ENCODE results near the gene EXD3. TPM values are rescaled to one million over a fixed set of nuclear protein-coding genes. Genes with fewer than 3 reads are reported as not detected.
"Not testable (repeated sequence)": the region's sequence is repeated elsewhere in the genome, so short reads cannot be mapped to it uniquely, and the experiment has no call there.

The EXD3 gene
- total RNA-seq, 1 experiment from 2014 or later: 0.24 TPM

DNA sequence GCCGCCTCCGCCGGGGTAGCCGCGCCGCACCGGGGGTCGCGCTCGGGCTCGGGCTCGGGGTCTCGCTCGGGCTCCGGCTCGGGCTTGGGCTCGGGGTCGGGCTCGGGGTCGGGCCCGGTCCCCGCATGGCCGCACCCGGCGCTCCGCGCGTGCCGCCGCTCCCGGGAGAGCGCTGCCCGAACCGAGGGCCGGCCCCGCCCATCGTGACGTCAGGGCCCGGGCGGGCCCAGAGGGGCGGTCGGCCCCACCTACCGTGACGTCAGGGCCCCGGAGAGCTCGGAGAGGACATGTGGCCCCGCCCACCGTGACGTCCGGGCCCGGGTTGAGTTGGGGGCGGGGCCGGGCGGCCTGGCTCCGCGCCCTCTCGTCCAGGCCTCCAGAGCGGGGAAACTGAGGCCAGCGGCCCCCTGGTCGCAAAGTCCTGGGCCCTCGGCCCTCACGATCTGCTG, 36.2 kb upstream of the EXD3 start, which contains the start of gene NSMF:
TSS of gene NSMF (minus strand) at position 183 of the 449 bp plus-strand sequence. CDS start 232 bp downstream, outside the sequence.
- DNase-seq (ENCODE audit: low read depth): peak; percentile 83

GRCh38 chr9:137458194-137459151, 35.5 kb upstream of the EXD3 start:
- DNase-seq (ENCODE audit: low read depth): peak; percentile 13

DNA sequence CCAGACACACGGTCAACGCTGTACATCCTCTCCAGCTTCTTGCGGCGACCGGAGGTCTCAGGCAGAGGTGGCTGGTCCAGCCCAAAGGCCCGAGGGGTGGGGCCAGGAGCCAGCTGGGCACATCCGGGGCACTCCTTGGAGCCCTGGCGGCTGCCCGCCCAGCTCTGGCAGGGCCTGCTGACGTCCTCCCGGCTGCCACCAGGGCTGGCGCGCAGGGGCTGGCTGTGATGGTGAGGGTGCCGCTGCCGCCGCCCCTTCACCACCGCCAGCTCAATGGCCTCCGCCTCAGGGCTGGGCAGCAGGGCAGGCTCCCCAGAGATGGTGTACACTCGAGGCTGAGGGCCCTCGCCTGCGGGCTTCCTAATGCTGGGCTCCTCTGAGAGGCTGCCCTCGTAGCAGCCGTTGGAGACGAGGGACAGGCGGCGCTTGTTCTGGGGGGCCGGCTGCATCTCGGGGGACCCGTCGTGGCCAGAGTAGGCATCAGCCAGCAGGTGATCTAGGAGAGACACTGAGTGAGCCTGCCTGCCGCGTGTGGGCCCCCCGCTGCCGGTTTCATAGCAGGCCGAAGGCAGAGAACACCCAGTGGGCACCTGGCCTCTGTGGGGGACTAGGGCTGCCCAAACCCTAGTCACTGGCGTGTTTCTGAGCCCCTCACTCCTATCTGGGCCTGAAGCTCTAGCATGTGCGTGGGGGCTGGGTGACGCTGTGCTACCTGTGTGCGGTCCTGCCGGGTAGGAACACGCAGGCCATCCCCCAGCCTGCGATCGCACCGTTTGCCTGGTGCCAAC, 34.6 kb upstream of the EXD3 start:
- DNase-seq (ENCODE audit: low read depth): no peak

DNA sequence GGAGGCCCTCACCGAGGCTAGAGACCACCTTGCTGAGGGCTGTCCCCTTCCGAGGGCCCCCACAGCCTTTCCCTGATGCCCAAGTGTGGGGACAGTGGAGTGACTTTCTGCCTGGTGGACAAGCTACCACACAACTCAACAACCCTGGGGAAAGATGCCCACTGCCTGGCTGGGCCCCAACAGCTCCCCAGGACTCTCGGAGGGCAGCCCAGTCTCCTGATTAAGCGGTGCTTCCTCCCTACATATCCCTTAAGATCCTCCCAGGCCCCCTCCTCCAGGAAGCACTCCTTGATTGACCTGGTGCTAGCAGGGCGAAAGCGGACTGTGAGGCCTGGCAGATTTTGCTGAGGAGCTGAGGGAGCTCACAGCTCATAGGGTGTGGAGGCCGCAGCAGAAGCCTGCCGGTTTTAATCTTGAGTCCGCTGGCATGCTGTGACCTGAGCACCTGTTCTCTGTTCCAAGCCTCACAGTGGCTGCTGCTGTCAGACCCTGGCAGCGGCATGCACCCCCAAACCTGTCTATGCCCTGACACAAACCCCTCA, 34.0 kb upstream of the EXD3 start:
- DNase-seq (ENCODE audit: low read depth): no peak

- DNase-seq (ENCODE audit: low read depth): no peak
These were observed 33.3 kb upstream of the EXD3 start for GRCh38 chr9:137456061-137456863.

DNA sequence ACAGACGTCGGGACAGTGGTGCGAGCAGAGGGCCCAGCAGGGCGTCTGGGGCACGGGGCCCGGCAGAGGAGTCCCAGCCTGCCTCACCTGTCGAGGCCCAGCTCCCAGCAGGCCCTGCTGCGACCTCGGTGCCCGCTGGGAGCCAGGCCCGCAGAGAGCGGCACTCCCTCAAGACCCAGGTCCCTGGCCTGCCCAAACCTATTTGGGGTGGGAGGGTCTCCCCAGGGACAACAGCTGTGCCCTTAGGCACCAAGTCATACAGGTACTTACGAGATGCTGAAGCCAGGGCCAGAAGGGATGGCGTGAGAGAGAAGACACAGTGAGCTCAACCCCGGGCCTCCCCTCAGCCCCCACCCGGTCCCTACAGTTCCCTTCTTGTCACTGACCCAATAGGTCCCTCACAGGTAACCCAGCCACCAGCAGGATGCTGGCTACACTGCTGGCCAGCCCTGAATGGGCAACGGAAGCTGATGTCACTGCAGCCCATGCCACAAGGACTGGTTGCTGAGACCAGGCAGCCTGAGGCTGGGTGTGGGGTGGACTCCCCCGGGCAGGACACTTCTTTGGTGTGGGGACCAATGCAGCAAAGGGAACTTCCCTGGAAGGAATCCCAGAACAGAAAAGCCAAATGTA, 32.5 kb upstream of the EXD3 start:
- no peak for DNase-seq (ENCODE audit: low read depth)

- no peak for DNase-seq (ENCODE audit: low read depth)
These were observed 31.8 kb upstream of the EXD3 start for GRCh38 chr9:137454597-137455358.

DNA sequence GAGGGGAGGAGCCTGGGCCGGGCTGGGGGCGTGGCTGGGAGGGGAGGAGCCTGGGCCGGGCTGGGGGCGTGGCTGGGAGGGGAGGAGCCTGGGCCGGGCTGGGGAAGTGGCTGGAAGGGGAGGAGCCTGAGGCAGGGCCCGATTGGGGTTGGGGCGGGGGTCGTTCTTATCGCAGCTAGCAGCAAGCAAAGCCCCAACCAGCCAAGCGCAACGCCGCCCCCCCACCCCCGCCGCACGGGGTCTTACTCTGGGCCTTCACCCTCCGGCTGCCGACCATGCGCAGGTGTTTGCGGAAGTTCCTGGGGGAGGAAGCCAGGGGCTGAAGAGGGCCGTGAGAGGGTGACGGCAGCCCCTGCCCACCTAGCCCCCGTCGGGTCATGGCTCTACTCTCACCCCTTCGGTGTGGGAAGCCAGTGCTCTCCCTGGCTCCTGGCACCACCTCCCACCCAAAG, 31.2 kb upstream of the EXD3 start:
- DNase-seq (ENCODE audit: low read depth): no peak

DNA sequence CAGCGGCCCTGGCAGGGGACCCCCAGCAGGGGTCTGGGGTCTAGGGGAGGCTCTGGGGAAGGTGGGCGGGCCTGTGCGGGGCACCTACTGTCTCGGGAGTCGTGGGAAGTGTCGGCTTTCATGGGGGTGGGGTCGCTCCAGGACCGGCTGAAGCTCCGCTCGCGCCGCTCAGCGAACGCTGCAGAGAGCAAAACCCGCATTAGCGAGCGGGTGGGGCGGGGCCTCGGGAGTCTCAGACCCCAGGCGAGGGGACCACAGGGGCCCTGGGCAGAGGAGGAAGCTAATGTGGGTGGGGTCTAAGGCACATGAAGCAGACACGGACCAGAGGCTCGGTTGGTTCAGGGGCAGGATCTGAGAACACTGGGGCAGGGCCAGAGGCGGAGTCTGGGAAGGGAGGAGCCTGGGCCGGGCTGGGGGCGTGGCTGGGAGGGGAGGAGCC, 30.7 kb upstream of the EXD3 start:
- DNase-seq (ENCODE audit: low read depth): no peak

GRCh38 chr9:137452761-137453642, 30.0 kb upstream of the EXD3 start:
- no peak for DNase-seq (ENCODE audit: low read depth)

DNA sequence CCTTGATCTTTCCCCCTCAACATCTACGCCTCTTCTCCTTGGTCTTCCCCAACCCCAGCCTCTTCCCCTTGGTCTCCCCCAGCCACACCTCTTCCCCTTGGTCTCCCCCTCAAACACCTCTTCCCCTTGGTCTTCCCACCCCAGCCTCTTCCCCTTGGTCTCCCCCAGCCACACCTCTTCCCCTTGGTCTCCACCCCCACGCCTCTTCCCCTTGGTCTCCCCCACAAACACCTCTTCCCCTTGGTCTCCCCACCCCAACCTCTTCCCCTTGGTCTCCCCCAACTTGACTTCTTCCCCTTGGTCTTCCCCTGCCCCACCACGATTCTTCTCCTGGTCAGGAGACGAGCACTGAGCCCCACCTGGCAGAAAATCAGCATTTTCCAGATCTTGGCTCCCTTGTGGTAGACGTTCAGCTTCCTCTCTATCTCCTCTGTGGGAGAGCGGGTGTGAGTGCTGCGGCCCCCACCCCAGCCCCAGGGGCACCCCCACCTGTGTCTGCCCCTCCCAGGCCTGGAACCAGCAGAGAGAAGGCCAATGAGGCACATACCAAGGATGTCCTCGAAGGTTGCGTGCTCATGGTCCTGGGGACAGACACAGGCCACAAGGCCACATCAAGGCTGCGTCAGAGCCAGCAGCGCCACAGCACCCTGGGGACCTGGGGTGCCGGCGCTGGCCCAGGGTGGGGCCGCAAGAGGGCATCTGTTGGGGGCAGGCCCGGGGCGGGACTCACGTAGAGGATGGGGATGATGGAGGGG, 29.2 kb upstream of the EXD3 start:
- no peak for DNase-seq (ENCODE audit: low read depth)

GRCh38 chr9:137451264-137452005, 28.5 kb upstream of the EXD3 start:
- DNase-seq (ENCODE audit: low read depth): not testable (repeated sequence)

DNA sequence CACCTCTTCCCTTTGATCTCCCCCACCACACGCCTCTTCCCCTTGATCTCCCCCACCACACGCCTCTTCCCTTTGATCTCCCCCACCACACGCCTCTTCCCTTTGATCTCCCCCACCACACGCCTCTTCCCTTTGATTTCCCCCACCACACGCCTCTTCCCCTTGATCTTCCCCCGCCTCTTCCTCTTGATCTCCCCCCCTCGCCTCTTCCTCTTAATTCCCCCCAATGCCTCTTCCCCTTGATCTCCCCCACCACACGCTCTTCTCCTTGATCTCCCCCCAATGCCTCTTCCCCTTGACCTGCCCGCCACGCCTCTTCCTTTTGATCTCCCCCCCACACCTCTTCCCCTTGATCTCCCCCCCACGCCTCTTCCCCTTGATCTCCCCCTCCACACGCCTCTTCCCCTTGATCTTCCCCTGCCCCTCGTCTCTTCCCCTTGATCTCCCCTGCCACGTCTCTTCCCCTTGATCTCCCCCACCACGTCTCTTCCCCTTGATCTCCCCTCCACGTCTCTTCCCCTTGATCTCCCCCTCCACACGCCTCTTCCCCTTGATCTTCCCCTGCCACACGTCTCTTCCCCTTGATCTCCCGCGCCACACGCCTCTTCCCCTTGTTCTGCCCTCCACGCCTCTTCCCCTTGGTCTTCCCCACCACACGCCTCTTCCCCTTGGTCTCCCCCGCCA, 27.7 kb upstream of the EXD3 start:
- not testable (repeated sequence) for DNase-seq (ENCODE audit: low read depth)

- DNase-seq (ENCODE audit: low read depth): no peak
These were observed 27.1 kb upstream of the EXD3 start for GRCh38 chr9:137449931-137450538.

DNA sequence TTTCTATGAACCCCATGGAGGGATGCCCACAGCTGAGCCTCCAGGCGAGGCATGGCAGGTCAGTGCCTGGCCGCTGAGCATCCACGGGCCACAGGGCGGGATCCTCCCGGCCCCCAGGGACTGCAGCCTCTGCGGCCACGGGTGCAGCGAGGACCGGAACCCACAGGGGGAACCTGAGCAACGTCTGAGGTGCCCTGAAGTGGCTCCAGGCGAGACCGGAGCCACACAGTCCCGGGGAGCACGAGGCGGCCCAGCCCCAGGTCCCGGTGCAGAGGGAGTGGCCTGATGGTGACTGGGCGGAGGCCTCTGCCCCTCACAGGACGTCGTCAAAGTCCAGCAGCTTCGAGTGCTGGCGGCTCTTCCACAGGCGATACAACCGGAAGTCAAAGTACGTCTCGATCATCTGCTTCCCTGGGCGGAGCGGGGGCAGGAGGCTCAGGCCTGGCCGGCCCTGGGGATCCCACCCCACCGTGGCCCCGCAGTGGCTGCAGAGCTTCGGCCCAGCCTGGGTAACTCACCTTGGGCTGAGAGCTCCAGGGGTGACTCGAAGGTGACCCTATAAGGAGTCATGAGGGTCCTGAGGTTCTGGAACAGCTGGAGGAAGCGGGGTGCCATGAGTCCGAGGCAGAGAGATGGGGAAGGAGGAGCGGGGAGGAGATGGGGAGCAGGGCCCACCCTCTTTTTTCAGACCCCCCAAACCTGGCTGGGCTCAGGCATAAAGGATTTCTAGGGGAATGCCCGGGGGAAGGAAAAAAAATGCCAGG, 26.3 kb upstream of the EXD3 start:
- DNase-seq (ENCODE audit: low read depth): no peak

GRCh38 chr9:137448602-137448962, 25.6 kb upstream of the EXD3 start:
- DNase-seq (ENCODE audit: low read depth): no peak
